Measurements from ENCODE around the gene UCP3. TPM values are rescaled to one million over a fixed set of nuclear protein-coding genes. Genes with fewer than 3 reads are reported as not detected.

Gene UCP3
- total RNA-seq, 1 donor from 2014 or later: 1.9 TPM

DNA sequence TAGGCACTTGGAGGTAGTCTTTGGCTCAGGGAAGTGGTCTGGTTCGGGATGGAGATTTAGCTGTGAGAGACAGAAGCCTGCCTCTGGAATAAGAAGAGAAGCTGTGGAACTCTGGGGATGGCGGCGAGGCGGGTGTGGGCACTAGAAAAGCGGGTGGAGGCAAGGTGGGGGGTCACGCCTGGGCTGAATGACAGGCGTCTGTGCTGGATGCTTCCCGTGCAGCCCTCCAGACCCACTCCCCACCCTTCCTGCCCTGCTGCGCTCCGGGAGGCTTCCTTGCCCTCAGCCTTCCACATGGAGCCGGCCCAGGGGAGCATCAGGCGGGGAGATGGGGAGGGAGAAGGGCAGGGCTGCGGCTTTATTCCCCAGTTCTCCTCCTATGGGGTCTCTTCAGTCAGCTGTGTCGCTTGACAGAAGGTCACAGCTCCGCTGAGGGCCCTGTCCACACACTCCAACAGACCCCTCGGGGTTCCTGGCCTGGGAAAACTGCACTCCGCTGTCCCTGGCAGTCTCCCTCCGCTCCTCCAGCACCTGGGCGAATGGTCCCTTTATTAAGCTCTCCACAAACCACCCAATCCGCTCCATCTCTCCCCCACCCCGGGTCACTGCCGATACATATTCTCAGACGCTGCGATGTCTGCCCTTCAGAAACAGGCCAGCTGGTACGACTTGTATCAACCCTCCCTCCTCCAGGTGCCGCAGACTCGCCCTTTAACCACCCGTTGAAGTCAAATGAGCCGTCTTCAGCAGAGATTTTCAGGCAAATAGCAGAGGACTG lies 51.8 kb downstream of the UCP3 start:
- no peak for DNase-seq (ENCODE audit: low spot score)

DNA sequence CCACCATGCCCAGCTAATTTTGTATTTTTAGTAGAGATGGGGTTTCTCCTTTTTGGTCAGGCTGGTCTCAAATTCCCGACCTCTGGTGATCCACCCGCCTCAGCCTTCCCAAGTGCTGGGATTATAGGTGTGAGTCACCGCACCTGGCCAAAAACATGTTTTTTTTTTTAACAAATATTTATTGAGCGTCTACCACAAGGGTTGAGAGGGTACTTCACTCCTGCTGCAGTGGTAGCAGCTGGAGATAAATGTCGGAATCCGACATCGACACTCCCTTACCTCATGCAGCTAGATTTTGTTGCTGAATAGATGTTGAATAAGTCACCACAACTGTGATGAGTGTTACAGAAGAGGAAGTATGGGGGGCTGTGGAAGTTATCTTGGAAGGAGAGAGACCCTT lies 57.1 kb downstream of the UCP3 start:
- no peak for DNase-seq (ENCODE audit: low spot score)

DNA sequence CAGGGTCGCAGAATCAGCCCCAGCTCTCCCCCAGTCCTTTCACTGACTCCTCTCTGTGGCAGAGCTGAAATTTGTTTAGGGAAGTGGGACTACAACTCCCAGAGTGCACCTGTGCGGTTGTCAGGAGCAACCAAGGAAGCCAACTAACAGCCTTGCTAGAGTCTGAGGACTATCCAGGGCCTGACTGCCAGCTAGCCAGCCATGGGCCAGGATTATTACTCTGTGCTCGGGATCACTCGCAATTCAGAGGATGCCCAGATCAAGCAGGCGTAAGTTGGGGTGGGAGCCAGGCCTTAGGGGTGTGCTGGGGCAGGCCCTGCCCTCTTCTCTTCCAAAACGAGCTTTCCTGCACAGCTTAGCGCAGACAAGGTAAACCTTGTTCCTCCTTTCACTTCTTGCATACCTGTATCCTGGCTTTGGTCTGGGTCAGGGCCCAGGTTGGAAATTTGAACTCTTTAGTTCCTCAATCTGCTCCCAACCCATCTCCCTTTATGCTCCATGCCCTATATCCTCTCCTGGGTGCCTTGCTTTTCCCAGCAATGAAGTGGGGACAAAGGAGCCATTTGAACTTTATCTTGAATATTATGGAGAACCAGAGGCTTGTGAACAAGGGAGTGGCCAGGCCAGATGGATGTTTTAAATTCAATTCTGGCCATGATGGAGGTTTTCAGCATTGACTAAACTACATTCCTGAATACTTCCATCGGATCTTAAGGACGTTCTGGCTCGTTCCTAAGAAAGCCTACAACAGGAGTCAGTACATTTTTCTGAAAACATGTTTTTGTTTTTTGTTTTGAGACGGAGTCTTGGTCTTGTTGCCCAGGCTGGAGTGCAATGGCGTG lies 57.8 kb downstream of the UCP3 start, which contains the start of gene DNAJB13:
TSS of gene DNAJB13 (plus strand) at position 158 of the 842 bp plus-strand sequence. CDS start at position 202, 44 bp downstream.
- DNase-seq (ENCODE audit: low spot score): no peak

Other genes with a start within 250 kb of the UCP3 start
- 121 TPM for gene RAB6A, start 248.0 kb downstream of the UCP3 start, total RNA-seq
- 39.4 TPM for gene MRPL48, start 221.2 kb downstream of the UCP3 start, total RNA-seq
- 89.5 TPM for gene COA4, start 132.2 kb downstream of the UCP3 start, total RNA-seq
- gene PAAF1, start 132.1 kb downstream of the UCP3 start, total RNA-seq: 24.6 TPM
- gene DNAJB13, start 58.1 kb downstream of the UCP3 start, total RNA-seq: 2.0 TPM
- 269 TPM for gene UCP2, start 26.2 kb downstream of the UCP3 start, total RNA-seq
- gene C2CD3, start 161.9 kb upstream of the UCP3 start, total RNA-seq: 40.5 TPM
- 63.2 TPM for gene PPME1, start 162.2 kb upstream of the UCP3 start, total RNA-seq